ENCODE data around the gene TMCC1.

DNA sequence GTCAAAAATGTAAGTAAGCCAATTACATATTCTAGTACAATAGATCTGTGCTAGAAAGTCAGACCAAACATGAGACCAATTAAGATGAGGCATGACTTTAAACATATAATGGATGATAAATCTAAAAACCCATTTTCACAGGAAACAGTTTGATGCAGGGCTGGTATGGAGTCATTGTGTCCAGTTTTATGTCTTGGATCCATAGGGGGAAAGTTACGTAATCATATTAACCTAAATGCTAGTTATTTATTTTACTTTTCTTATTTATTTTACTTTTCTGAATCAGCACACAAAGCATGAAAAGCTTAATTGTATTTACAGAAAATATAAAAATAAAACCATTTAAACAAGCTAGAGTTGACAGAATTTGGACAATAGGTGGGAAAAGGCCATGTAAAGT lies 26.3 kb upstream of the TMCC1 start:
- TF ChIP-seq, protein P1, sequence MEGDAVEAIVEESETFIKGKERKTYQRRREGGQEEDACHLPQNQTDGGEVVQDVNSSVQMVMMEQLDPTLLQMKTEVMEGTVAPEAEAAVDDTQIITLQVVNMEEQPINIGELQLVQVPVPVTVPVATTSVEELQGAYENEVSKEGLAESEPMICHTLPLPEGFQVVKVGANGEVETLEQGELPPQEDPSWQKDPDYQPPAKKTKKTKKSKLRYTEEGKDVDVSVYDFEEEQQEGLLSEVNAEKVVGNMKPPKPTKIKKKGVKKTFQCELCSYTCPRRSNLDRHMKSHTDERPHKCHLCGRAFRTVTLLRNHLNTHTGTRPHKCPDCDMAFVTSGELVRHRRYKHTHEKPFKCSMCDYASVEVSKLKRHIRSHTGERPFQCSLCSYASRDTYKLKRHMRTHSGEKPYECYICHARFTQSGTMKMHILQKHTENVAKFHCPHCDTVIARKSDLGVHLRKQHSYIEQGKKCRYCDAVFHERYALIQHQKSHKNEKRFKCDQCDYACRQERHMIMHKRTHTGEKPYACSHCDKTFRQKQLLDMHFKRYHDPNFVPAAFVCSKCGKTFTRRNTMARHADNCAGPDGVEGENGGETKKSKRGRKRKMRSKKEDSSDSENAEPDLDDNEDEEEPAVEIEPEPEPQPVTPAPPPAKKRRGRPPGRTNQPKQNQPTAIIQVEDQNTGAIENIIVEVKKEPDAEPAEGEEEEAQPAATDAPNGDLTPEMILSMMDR (IDR thresholded peaks at IDR 0.05; ENCODE audit: insufficient read depth, low read length), result no peak
- TF ChIP-seq POLR2AphosphoS5 (IDR thresholded peaks at IDR 0.05; ENCODE audit: low read depth), result no peak
